ENCODE measurements around the gene PXDC1. TPM values are rescaled to one million over a fixed set of nuclear protein-coding genes. Genes with fewer than 3 reads are reported as not detected.
"Not testable (repeated sequence)": the region's sequence is repeated elsewhere in the genome, so short reads cannot be mapped to it uniquely, and the experiment has no call there.

PXDC1 gene
- total RNA-seq, 1 donor from 2014 or later: 60.5 TPM

GRCh38 chr6:3762852-3763251 lies 11.3 kb upstream of the PXDC1 start:
- DNase-seq (ENCODE audit: low read depth in 2 of 2): no peak

- DNase-seq (ENCODE audit: low read depth in 2 of 2): no peak
Observed at GRCh38 chr6:3762359-3762758, 10.8 kb upstream of the PXDC1 start.

- DNase-seq (ENCODE audit: low read depth in 2 of 2): no peak
Observed at GRCh38 chr6:3761989-3762270, 10.4 kb upstream of the PXDC1 start.

GRCh38 chr6:3759646-3760232 lies 8.2 kb upstream of the PXDC1 start:
- DNase-seq (ENCODE audit: low read depth in 2 of 2): no peak

- DNase-seq (ENCODE audit: low read depth in 2 of 2): no peak
Observed at GRCh38 chr6:3758842-3759144, 7.3 kb upstream of the PXDC1 start.

- DNase-seq (ENCODE audit: low read depth in 2 of 2): not testable (repeated sequence)
Observed at GRCh38 chr6:3757998-3758841, 6.7 kb upstream of the PXDC1 start.

GRCh38 chr6:3757241-3757641 lies 5.7 kb upstream of the PXDC1 start:
- DNase-seq (ENCODE audit: low read depth in 2 of 2): no peak

- no peak for DNase-seq (ENCODE audit: low read depth in 2 of 2)
Observed at GRCh38 chr6:3756546-3756945, 5.0 kb upstream of the PXDC1 start.

- DNase-seq (ENCODE audit: low read depth in 2 of 2): no peak
Observed at GRCh38 chr6:3755637-3756545, 4.4 kb upstream of the PXDC1 start.

GRCh38 chr6:3754776-3755175 lies 3.3 kb upstream of the PXDC1 start:
- no peak for DNase-seq (ENCODE audit: low read depth in 2 of 2)

GRCh38 chr6:3754032-3754725 lies 2.7 kb upstream of the PXDC1 start:
- not testable (repeated sequence) for DNase-seq (ENCODE audit: low read depth in 2 of 2)

- peak in 1 of 2 donors; percentile 94 for DNase-seq (ENCODE audit: low read depth in 2 of 2)
Observed at GRCh38 chr6:3753228-3753835, 1.8 kb upstream of the PXDC1 start.

GRCh38 chr6:3752531-3753227 lies 1.2 kb upstream of the PXDC1 start:
- DNase-seq (ENCODE audit: low read depth in 2 of 2): peak; percentile 77 to 95

GRCh38 chr6:3751730-3752530 lies 417 bp upstream of the PXDC1 start:
- peak; percentile 87 to 96 for DNase-seq (ENCODE audit: low read depth in 2 of 2)

GRCh38 chr6:3750317-3751076 lies 1.0 kb downstream of the PXDC1 start:
- peak in 1 of 2 donors; percentile 80 for DNase-seq (ENCODE audit: low read depth in 2 of 2)

GRCh38 chr6:3749977-3750316 lies 1.6 kb downstream of the PXDC1 start:
- peak in 1 of 2 donors; percentile 76 for DNase-seq (ENCODE audit: low read depth in 2 of 2)

- DNase-seq (ENCODE audit: low read depth in 2 of 2): peak in 1 of 2 donors; percentile 59
Observed at GRCh38 chr6:3749067-3749841, 2.3 kb downstream of the PXDC1 start.

All from dermis microvascular lymphatic vessel endothelial cell (primary cell).